ENCODE data around the gene DIABLO. TPM values are rescaled to one million over a fixed set of nuclear protein-coding genes. Genes with fewer than 3 reads are reported as not detected.

The DIABLO gene
- total and polyA plus RNA-seq, 4 donors: 37.5 to 46.8 (median 42.3) TPM

DNA sequence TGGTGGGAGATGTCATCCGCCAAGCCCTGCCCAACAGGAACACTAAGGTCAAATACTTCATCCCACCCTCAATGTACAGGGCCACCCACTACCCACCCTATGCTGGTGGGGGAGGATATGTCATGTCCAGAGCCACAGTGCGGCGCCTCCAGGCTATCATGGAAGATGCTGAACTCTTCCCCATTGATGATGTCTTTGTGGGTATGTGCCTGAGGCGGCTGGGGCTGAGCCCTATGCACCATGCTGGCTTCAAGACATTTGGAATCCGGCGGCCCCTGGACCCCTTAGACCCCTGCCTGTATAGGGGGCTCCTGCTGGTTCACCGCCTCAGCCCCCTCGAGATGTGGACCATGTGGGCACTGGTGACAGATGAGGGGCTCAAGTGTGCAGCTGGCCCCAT, 18.9 kb downstream of the DIABLO start:
- WGBS, 2 donors: 84 to 92% methylated on average over 8 of the region's 8 CpGs

DNA sequence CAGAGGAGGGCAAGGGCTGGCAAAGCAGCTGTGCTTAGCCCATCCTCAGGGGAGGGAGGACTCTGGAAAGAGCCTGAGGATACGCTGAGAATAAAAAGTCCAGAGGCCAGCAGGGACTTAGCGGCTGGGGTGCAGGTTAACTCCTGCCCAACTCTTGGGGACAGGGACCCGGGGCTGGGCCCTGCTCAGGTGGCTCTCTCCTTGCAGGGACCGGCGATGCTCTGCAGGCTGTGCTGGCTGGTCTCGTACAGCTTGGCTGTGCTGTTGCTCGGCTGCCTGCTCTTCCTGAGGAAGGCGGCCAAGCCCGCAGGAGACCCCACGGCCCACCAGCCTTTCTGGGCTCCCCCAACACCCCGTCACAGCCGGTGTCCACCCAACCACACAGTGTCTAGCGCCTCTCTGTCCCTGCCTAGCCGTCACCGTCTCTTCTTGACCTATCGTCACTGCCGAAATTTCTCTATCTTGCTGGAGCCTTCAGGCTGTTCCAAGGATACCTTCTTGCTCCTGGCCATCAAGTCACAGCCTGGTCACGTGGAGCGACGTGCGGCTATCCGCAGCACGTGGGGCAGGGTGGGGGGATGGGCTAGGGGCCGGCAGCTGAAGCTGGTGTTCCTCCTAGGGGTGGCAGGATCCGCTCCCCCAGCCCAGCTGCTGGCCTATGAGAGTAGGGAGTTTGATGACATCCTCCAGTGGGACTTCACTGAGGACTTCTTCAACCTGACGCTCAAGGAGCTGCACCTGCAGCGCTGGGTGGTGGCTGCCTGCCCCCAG, 19.6 kb downstream of the DIABLO start:
- peaks cover 10 to 23% (median 21%) of the 10 kb centered on the region in 4 donors for H3K36me3 ChIP-seq (ENCODE audit: control insufficient read depth in 4 of 4, insufficient read depth in 4 of 4, low read length in 4 of 4)
- H3K27me3 ChIP-seq (ENCODE audit: control insufficient read depth in 3 of 3, insufficient read depth in 3 of 3, low read length in 2 of 3): peaks cover 0 to 28% (median 22%) of the 10 kb centered on the region in 3 donors
- no peak overlapping the region for H3K4me3 ChIP-seq
- H3K9me3 ChIP-seq (ENCODE audit: control insufficient read depth in 4 of 4, insufficient read depth in 3 of 4, low read length in 3 of 4): no peaks in the 10 kb centered on the region
- no peak overlapping the region for H3K9ac ChIP-seq (ENCODE audit: insufficient read depth in 1 of 2, low read length in 2 of 2)
- 73 to 85% methylated on average over 27 of the region's 27 CpGs for WGBS, 2 donors
- TF ChIP-seq, protein P1, sequence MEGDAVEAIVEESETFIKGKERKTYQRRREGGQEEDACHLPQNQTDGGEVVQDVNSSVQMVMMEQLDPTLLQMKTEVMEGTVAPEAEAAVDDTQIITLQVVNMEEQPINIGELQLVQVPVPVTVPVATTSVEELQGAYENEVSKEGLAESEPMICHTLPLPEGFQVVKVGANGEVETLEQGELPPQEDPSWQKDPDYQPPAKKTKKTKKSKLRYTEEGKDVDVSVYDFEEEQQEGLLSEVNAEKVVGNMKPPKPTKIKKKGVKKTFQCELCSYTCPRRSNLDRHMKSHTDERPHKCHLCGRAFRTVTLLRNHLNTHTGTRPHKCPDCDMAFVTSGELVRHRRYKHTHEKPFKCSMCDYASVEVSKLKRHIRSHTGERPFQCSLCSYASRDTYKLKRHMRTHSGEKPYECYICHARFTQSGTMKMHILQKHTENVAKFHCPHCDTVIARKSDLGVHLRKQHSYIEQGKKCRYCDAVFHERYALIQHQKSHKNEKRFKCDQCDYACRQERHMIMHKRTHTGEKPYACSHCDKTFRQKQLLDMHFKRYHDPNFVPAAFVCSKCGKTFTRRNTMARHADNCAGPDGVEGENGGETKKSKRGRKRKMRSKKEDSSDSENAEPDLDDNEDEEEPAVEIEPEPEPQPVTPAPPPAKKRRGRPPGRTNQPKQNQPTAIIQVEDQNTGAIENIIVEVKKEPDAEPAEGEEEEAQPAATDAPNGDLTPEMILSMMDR (IDR thresholded peaks at IDR 0.05; ENCODE audit: control extremely low read depth, extremely low read depth): no peak
- peaks cover 0 to 9% (median 4%) of the 10 kb centered on the region in 5 donors for H3K4me1 ChIP-seq (ENCODE audit: control insufficient read depth in 5 of 5, insufficient read depth in 5 of 5, low read length in 5 of 5)
- DNase-seq (no peak), ATAC-seq (ENCODE audit: insufficient read depth, low FRiP score) (no peak)
- no peak overlapping the region for H3K27ac ChIP-seq (ENCODE audit: low read depth in 1 of 2, low read length in 1 of 2)

More for the DNA sequence above, 18.9 kb downstream of the DIABLO start:
- TF ChIP-seq, protein P1 (IDR thresholded peaks at IDR 0.05; ENCODE audit: control extremely low read depth, extremely low read depth): no peak
- H3K4me3 ChIP-seq: no peak overlapping the region
- H3K9me3 ChIP-seq (ENCODE audit: control insufficient read depth in 4 of 4, insufficient read depth in 3 of 4, low read length in 3 of 4): no peaks in the 10 kb centered on the region
- H3K27ac ChIP-seq (ENCODE audit: low read depth in 1 of 2, low read length in 1 of 2): no peak overlapping the region
- DNase-seq: no peak
- peaks cover 0 to 9% (median 4%) of the 10 kb centered on the region in 5 donors for H3K4me1 ChIP-seq (ENCODE audit: control insufficient read depth in 5 of 5, insufficient read depth in 5 of 5, low read length in 5 of 5)
- no peak overlapping the region for H3K9ac ChIP-seq (ENCODE audit: insufficient read depth in 1 of 2, low read length in 2 of 2)
- H3K36me3 ChIP-seq (ENCODE audit: control insufficient read depth in 4 of 4, insufficient read depth in 4 of 4, low read length in 4 of 4): peaks cover 14 to 26% (median 22%) of the 10 kb centered on the region in 4 donors
- H3K27me3 ChIP-seq (ENCODE audit: control insufficient read depth in 3 of 3, insufficient read depth in 3 of 3, low read length in 2 of 3): peaks cover 0 to 28% (median 22%) of the 10 kb centered on the region in 3 donors
- no peak for ATAC-seq (ENCODE audit: insufficient read depth, low FRiP score)

DNA sequence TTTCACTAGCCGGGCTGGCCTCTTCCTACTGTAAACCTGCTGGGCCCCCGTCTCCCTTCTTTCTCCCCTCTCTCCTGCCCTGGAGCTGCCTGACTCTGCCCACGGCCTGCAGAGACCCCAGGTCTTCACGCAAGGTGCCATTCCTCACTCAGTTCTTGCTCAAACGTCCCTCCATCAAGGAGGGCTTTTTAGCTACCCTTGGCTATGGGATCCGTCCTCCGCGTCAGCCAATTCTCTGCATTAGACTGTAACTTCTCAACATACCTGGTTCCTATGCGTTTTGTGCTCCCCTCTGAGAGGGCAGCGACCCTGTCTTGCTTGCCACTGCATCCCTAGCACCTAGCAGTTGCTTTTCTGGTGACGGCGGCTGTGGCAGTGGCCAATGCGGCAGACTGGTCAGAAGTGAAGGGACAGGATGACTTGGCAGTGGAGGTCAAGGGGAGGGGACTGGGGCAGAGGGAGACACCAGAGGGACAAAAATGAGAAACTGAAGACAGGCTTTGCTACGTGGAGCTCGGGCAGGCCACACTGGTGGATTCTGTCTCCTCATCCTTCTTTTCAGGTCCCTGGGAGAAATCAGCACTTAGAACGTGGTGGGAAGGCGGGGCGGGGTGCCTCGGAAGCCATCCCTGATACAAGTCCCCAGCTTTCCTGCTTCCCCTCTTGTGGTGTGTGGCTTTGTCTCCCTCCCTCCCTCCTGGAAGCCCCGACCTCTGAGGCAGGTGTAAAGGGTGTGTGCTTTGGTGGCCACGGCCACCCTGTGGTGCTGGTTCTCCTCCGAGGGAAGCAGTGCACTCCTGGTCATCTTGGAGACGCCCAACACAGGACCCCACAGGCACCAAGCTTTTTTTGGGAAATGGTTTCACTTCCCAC, 20.6 kb downstream of the DIABLO start:
- H3K4me1 ChIP-seq (ENCODE audit: control insufficient read depth in 5 of 5, insufficient read depth in 5 of 5, low read length in 5 of 5): peaks cover 0 to 9% (median 4%) of the 10 kb centered on the region in 5 donors
- H3K9ac ChIP-seq (ENCODE audit: insufficient read depth in 1 of 2, low read length in 2 of 2): no peak overlapping the region
- no peaks in the 10 kb centered on the region for H3K9me3 ChIP-seq (ENCODE audit: control insufficient read depth in 4 of 4, insufficient read depth in 3 of 4, low read length in 3 of 4)
- TF ChIP-seq, protein P1 (IDR thresholded peaks at IDR 0.05; ENCODE audit: control extremely low read depth, extremely low read depth): no peak
- ATAC-seq (ENCODE audit: insufficient read depth, low FRiP score) (no peak), DNase-seq (no peak)
- WGBS, 2 donors: 44 to 46% methylated on average over 23 of the region's 23 CpGs
- H3K36me3 ChIP-seq (ENCODE audit: control insufficient read depth in 4 of 4, insufficient read depth in 4 of 4, low read length in 4 of 4): peaks cover 5 to 20% (median 18%) of the 10 kb centered on the region in 4 donors
- peaks cover 0 to 37% (median 22%) of the 10 kb centered on the region in 3 donors for H3K27me3 ChIP-seq (ENCODE audit: control insufficient read depth in 3 of 3, insufficient read depth in 3 of 3, low read length in 2 of 3)
- H3K4me3 ChIP-seq: no peak overlapping the region
- no peak overlapping the region for H3K27ac ChIP-seq (ENCODE audit: low read depth in 1 of 2, low read length in 1 of 2)
